Smooth muscle cell (in vitro differentiated cells): ENCODE results near the gene INTS11. TPM values are rescaled to one million over a fixed set of nuclear protein-coding genes. Genes with fewer than 3 reads are reported as not detected.
A peak's percentile ranks its signal among the peaks of the same experiment; 100 is the strongest.

Experiments
- DNase-seq: peaks from one replicate; lab custom pipeline; 2025; ENCODE audit not compliant: unreplicated experiment; lab: John Stamatoyannopoulos, UW
- H2AFZ ChIP-seq: fragments of 200-600 bp; sonication (generic); 2 replicates; pipeline ENCODE4 v1.6.0; 2016; ENCODE audit warnings: antibody characterized with exemption, low read depth, mild to moderate bottlenecking
- H3F3A ChIP-seq: fragments of 200-600 bp; sonication (generic); 2 replicates; pipeline ENCODE4 v1.6.0; 2017; ENCODE audit warnings: antibody characterized with exemption, low read depth
- H3K27ac ChIP-seq: fragments of 200-600 bp; sonication (generic); 2 replicates; pipeline ENCODE4 v1.5.1; 2016; ENCODE audit warnings: low read depth, mild to moderate bottlenecking
- H3K27me3 ChIP-seq: fragments of 200-600 bp; sonication (generic); 2 replicates; pipeline ENCODE4 v1.6.1; 2016; ENCODE audit warnings: low read depth, mild to moderate bottlenecking
- H3K36me3 ChIP-seq: fragments of 200-600 bp; sonication (generic); 2 replicates; pipeline ENCODE4 v1.5.1; 2016; ENCODE audit warnings: low read depth
- H3K4me1 ChIP-seq: fragments of 200-600 bp; sonication (generic); 2 replicates; pipeline ENCODE4 v1.5.1; 2016; ENCODE audit warnings: low read depth
- H3K4me2 ChIP-seq: fragments of 200-600 bp; sonication (generic); 2 replicates; pipeline ENCODE4 v1.6.0; 2016; ENCODE audit warnings: mild to moderate bottlenecking
- H3K4me3 ChIP-seq: fragments of 200-600 bp; sonication (generic); 2 replicates; pipeline ENCODE4 v1.5.1; 2016; ENCODE audit warnings: mild to moderate bottlenecking
- H3K79me2 ChIP-seq: fragments of 200-600 bp; sonication (generic); 2 replicates; pipeline ENCODE4 v1.6.0; 2016; ENCODE audit warnings: low read depth, mild to moderate bottlenecking
- H3K9ac ChIP-seq: fragments of 200-600 bp; sonication (generic); 2 replicates; pipeline ENCODE4 v1.6.0; 2016; ENCODE audit warnings: low read depth
- H3K9me3 ChIP-seq: fragments of 200-600 bp; sonication (generic); replicated peaks from 2 replicates; pipeline ENCODE4 v1.5.1; 2016; ENCODE audit warnings: low read depth
- H4K20me1 ChIP-seq: fragments of 200-600 bp; sonication (generic); 2 replicates; pipeline ENCODE4 v1.6.0; 2016; ENCODE audit warnings: low read depth
- CTCF ChIP-seq: fragments of 200-600 bp; sonication (generic); IDR thresholded peaks from 2 replicates; pipeline ENCODE4 v1.5.1; 2017; ENCODE audit warnings: borderline replicate concordance, mild to moderate bottlenecking, antibody characterized with exemption; ENCODE audit not compliant: insufficient read depth, poor library complexity, severe bottlenecking
- WGBS: methylation state at CpG from one replicate; pipeline ENCODE4 v1.1.7; 2016; ENCODE audit warnings: low lambda C conversion rate; 5-methylcytosine and 5-hydroxymethylcytosine counted together
- polyA plus RNA-seq: library from polyadenylated mRNA; unstranded; fragments of >200 nt; fragmentation: Nextera tagmentation; extraction: Ambion mirVana; gene quantifications from 2 replicates; pipeline ENCODE4 v1.2.1, GENCODE V29; 2016
- total RNA-seq: library from RNA; depleted of rRNA; stranded (reverse); fragments of >200 nt; gene quantifications from 2 replicates; pipeline ENCODE4 v1.2.3, GENCODE V29; 2014

Gene INTS11
- total and polyA plus RNA-seq, 2 experiments from 2014 or later: 48.5 to 63.1 TPM

- peaks cover 4% of the 10 kb centered on the region for H3F3A ChIP-seq
- peaks cover 36% of the 10 kb centered on the region for H3K4me1 ChIP-seq
- H3K9ac ChIP-seq: peak overlapping the region; percentile 85
- H3K4me3 ChIP-seq: peak overlapping the region; percentile 86
- H3K27ac ChIP-seq: peak overlapping the region; percentile 63
- no peak overlapping the region for H2AFZ ChIP-seq
- H3K36me3 ChIP-seq: no peaks in the 10 kb centered on the region
- DNase-seq: no peak
- WGBS: 2% methylated on average over 48 of the region's 66 CpGs
- H3K27me3 ChIP-seq: no peaks in the 10 kb centered on the region
- no peak for TF ChIP-seq CTCF
- H4K20me1 ChIP-seq: peaks cover 74% of the 10 kb centered on the region
- H3K79me2 ChIP-seq: peaks cover 34% of the 10 kb centered on the region
- peak overlapping the region; percentile 99 for H3K4me2 ChIP-seq
- no peaks in the 10 kb centered on the region for H3K9me3 ChIP-seq
Observed at GRCh38 chr1:1308756-1309250, 15.7 kb downstream of the INTS11 start.

GRCh38 chr1:1307923-1308755, 16.3 kb downstream of the INTS11 start, which contains the start of the genes ACAP3 and PUSL1:
Gene ACAP3, minus strand, starts transcription at chr1:1307930. Its CDS starts 115 bp downstream, at chr1:1307815.
Gene PUSL1, plus strand, starts transcription at chr1:1308597. Its CDS starts 47 bp downstream, at chr1:1308644.
- TF ChIP-seq CTCF: no peak
- Histone ChIP-seq H3K79me2 (peaks cover 34% of the 10 kb centered on the region), H3K4me3 (peak within 1 kb of the TSS; percentile 86), H3K4me2 (peak within 1 kb of the TSS; percentile 99), H3K9ac (peak within 1 kb of the TSS; percentile 85), H3K27me3 (no peaks in the 10 kb centered on the region), H3F3A (peaks cover 4% of the 10 kb centered on the region), H3K9me3 (no peaks in the 10 kb centered on the region), H3K36me3 (no peaks in the 10 kb centered on the region), H3K4me1 (peaks cover 36% of the 10 kb centered on the region), H4K20me1 (peaks cover 75% of the 10 kb centered on the region), H2AFZ (peak within 1 kb of the TSS; percentile 94), H3K27ac (peak within 1 kb of the TSS; percentile 88)
- WGBS: 2% methylated on average over 66 of the region's 131 CpGs
- peak; percentile 98 for DNase-seq

GRCh38 chr1:1307261-1307922, 17.1 kb downstream of the INTS11 start:
- Histone ChIP-seq H3K4me1 (peaks cover 36% of the 10 kb centered on the region), H4K20me1 (peaks cover 74% of the 10 kb centered on the region), H3K9ac (peak overlapping the region; percentile 71), H3K36me3 (no peaks in the 10 kb centered on the region), H3K4me2 (peak overlapping the region; percentile 99), H3K79me2 (peaks cover 40% of the 10 kb centered on the region), H3K4me3 (peak overlapping the region; percentile 86), H3K27me3 (no peaks in the 10 kb centered on the region), H3F3A (peaks cover 4% of the 10 kb centered on the region), H3K9me3 (no peaks in the 10 kb centered on the region), H2AFZ (no peak overlapping the region), H3K27ac (peak overlapping the region; percentile 29)
- TF ChIP-seq CTCF: no peak
- no peak for DNase-seq
- 3% methylated on average over 32 of the region's 83 CpGs for WGBS
